ENCODE measurements around the gene ERBB2.

Gene ERBB2

GRCh38 chr17:39699818-39700147 lies at the start of gene ERBB2:
ERBB2 (plus strand) TSS chr17:39700064; CDS start chr17:39700239, 175 bp downstream.
- H3K27ac Mint-ChIP-seq = no peak within 1 kb of the TSS
- H3K4me1 Mint-ChIP-seq (ENCODE audit: low read depth) = peaks cover 11% of the 10 kb centered on the region
- no peak for DNase-seq (ENCODE audit: low spot score)
- H3K4me3 Mint-ChIP-seq = no peak within 1 kb of the TSS
- H3K27me3 Mint-ChIP-seq (ENCODE audit: low read depth) = peaks cover 38% of the 10 kb centered on the region
- H3K9me3 Mint-ChIP-seq = no peaks in the 10 kb centered on the region
- no peaks in the 10 kb centered on the region for H3K36me3 Mint-ChIP-seq (ENCODE audit: low read depth)

- Mint-ChIP-seq H3K9me3 (no peaks in the 10 kb centered on the region), H3K4me3 (no peak overlapping the region), H3K4me1 (ENCODE audit: low read depth) (peaks cover 9% of the 10 kb centered on the region), H3K27ac (peak overlapping the region; percentile 11), H3K36me3 (ENCODE audit: low read depth) (peaks cover 5% of the 10 kb centered on the region), H3K27me3 (ENCODE audit: low read depth) (no peaks in the 10 kb centered on the region)
- no peak for DNase-seq (ENCODE audit: low spot score)
Measured at GRCh38 chr17:39650121-39650579, 49.7 kb upstream of the ERBB2 start.

GRCh38 chr17:39651923-39652586 lies 47.8 kb upstream of the ERBB2 start:
- Mint-ChIP-seq H3K4me3 (no peak overlapping the region), H3K27ac (no peak overlapping the region), H3K27me3 (ENCODE audit: low read depth) (no peaks in the 10 kb centered on the region), H3K9me3 (no peaks in the 10 kb centered on the region), H3K36me3 (ENCODE audit: low read depth) (peaks cover 7% of the 10 kb centered on the region), H3K4me1 (ENCODE audit: low read depth) (peaks cover 8% of the 10 kb centered on the region)
- DNase-seq (ENCODE audit: low spot score) = no peak

GRCh38 chr17:39652587-39653315 lies 47.1 kb upstream of the ERBB2 start:
- Mint-ChIP-seq H3K4me3 (no peak overlapping the region), H3K36me3 (ENCODE audit: low read depth) (peaks cover 9% of the 10 kb centered on the region), H3K27ac (no peak overlapping the region), H3K4me1 (ENCODE audit: low read depth) (peaks cover 8% of the 10 kb centered on the region), H3K27me3 (ENCODE audit: low read depth) (no peaks in the 10 kb centered on the region), H3K9me3 (no peaks in the 10 kb centered on the region)
- no peak for DNase-seq (ENCODE audit: low spot score)

GRCh38 chr17:39653316-39653661 lies 46.6 kb upstream of the ERBB2 start:
- no peak overlapping the region for H3K27ac Mint-ChIP-seq
- peaks cover 8% of the 10 kb centered on the region for H3K4me1 Mint-ChIP-seq (ENCODE audit: low read depth)
- no peak overlapping the region for H3K4me3 Mint-ChIP-seq
- no peaks in the 10 kb centered on the region for H3K27me3 Mint-ChIP-seq (ENCODE audit: low read depth)
- peaks cover 11% of the 10 kb centered on the region for H3K36me3 Mint-ChIP-seq (ENCODE audit: low read depth)
- DNase-seq (ENCODE audit: low spot score) = no peak
- no peaks in the 10 kb centered on the region for H3K9me3 Mint-ChIP-seq

- no peak overlapping the region for H3K4me3 Mint-ChIP-seq
- peaks cover 8% of the 10 kb centered on the region for H3K4me1 Mint-ChIP-seq (ENCODE audit: low read depth)
- peak; percentile 59 for DNase-seq (ENCODE audit: low spot score)
- no peaks in the 10 kb centered on the region for H3K9me3 Mint-ChIP-seq
- peak overlapping the region; percentile 29 for H3K27ac Mint-ChIP-seq
- H3K27me3 Mint-ChIP-seq (ENCODE audit: low read depth) = no peaks in the 10 kb centered on the region
- H3K36me3 Mint-ChIP-seq (ENCODE audit: low read depth) = peaks cover 11% of the 10 kb centered on the region
Measured at GRCh38 chr17:39653662-39654331, 46.1 kb upstream of the ERBB2 start.

GRCh38 chr17:39655105-39655504 lies 44.8 kb upstream of the ERBB2 start:
- peaks cover 8% of the 10 kb centered on the region for H3K4me1 Mint-ChIP-seq (ENCODE audit: low read depth)
- H3K4me3 Mint-ChIP-seq = no peak overlapping the region
- no peaks in the 10 kb centered on the region for H3K27me3 Mint-ChIP-seq (ENCODE audit: low read depth)
- no peaks in the 10 kb centered on the region for H3K9me3 Mint-ChIP-seq
- H3K27ac Mint-ChIP-seq = no peak overlapping the region
- peaks cover 11% of the 10 kb centered on the region for H3K36me3 Mint-ChIP-seq (ENCODE audit: low read depth)
- no peak for DNase-seq (ENCODE audit: low spot score)

GRCh38 chr17:39658346-39658745 lies 41.5 kb upstream of the ERBB2 start:
- H3K4me1 Mint-ChIP-seq (ENCODE audit: low read depth) = peaks cover 5% of the 10 kb centered on the region
- H3K27me3 Mint-ChIP-seq (ENCODE audit: low read depth) = no peaks in the 10 kb centered on the region
- DNase-seq (ENCODE audit: low spot score) = no peak
- no peaks in the 10 kb centered on the region for H3K9me3 Mint-ChIP-seq
- peaks cover 21% of the 10 kb centered on the region for H3K36me3 Mint-ChIP-seq (ENCODE audit: low read depth)
- no peak overlapping the region for H3K4me3 Mint-ChIP-seq
- H3K27ac Mint-ChIP-seq = no peak overlapping the region

GRCh38 chr17:39658760-39659159 lies 41.1 kb upstream of the ERBB2 start:
- no peak for DNase-seq (ENCODE audit: low spot score)
- H3K36me3 Mint-ChIP-seq (ENCODE audit: low read depth) = peaks cover 18% of the 10 kb centered on the region
- no peaks in the 10 kb centered on the region for H3K9me3 Mint-ChIP-seq
- H3K27ac Mint-ChIP-seq = no peak overlapping the region
- no peak overlapping the region for H3K4me3 Mint-ChIP-seq
- peaks cover 3% of the 10 kb centered on the region for H3K4me1 Mint-ChIP-seq (ENCODE audit: low read depth)
- H3K27me3 Mint-ChIP-seq (ENCODE audit: low read depth) = no peaks in the 10 kb centered on the region

GRCh38 chr17:39659279-39660010 lies 40.4 kb upstream of the ERBB2 start:
- Mint-ChIP-seq H3K4me1 (ENCODE audit: low read depth) (no peaks in the 10 kb centered on the region), H3K36me3 (ENCODE audit: low read depth) (peaks cover 18% of the 10 kb centered on the region), H3K27ac (no peak overlapping the region), H3K9me3 (no peaks in the 10 kb centered on the region), H3K27me3 (ENCODE audit: low read depth) (no peaks in the 10 kb centered on the region), H3K4me3 (no peak overlapping the region)
- DNase-seq (ENCODE audit: low spot score) = no peak

GRCh38 chr17:39660011-39660360 lies 39.9 kb upstream of the ERBB2 start:
- H3K4me3 Mint-ChIP-seq = no peak overlapping the region
- H3K4me1 Mint-ChIP-seq (ENCODE audit: low read depth) = no peaks in the 10 kb centered on the region
- no peak overlapping the region for H3K27ac Mint-ChIP-seq
- H3K36me3 Mint-ChIP-seq (ENCODE audit: low read depth) = peaks cover 18% of the 10 kb centered on the region
- DNase-seq (ENCODE audit: low spot score) = no peak
- no peaks in the 10 kb centered on the region for H3K9me3 Mint-ChIP-seq
- no peaks in the 10 kb centered on the region for H3K27me3 Mint-ChIP-seq (ENCODE audit: low read depth)

- peaks cover 1% of the 10 kb centered on the region for H3K27me3 Mint-ChIP-seq (ENCODE audit: low read depth)
- no peaks in the 10 kb centered on the region for H3K4me1 Mint-ChIP-seq (ENCODE audit: low read depth)
- no peaks in the 10 kb centered on the region for H3K9me3 Mint-ChIP-seq
- DNase-seq (ENCODE audit: low spot score) = no peak
- H3K36me3 Mint-ChIP-seq (ENCODE audit: low read depth) = peaks cover 16% of the 10 kb centered on the region
- H3K27ac Mint-ChIP-seq = no peak overlapping the region
- H3K4me3 Mint-ChIP-seq = no peak overlapping the region
Measured at GRCh38 chr17:39660397-39661385, 39.2 kb upstream of the ERBB2 start.
